ENCODE measurements around the gene FGGY.
"Not testable (repeated sequence)": the region's sequence is repeated elsewhere in the genome, so short reads cannot be mapped to it uniquely, and the experiment has no call there.

FGGY gene

DNA sequence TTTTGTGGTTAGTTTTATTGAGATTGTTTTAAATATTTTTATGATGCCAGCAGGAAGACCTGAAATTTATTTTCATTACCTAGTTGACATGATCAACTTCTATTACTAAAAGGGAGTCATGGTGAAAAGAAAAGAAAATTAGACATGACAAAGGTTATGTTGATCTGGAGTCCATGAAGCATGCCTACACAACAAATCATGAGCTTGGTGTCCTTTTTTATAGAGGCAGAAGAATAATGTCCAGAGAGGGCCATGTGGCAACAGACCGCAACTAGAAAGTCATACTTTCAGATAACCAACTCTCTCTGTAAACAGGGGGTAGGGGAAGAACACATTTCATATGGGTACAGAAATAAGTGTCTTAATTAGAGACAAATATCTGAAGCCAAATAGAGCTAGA, 342.4 kb downstream of the FGGY start:
- TF ChIP-seq, protein P1, sequence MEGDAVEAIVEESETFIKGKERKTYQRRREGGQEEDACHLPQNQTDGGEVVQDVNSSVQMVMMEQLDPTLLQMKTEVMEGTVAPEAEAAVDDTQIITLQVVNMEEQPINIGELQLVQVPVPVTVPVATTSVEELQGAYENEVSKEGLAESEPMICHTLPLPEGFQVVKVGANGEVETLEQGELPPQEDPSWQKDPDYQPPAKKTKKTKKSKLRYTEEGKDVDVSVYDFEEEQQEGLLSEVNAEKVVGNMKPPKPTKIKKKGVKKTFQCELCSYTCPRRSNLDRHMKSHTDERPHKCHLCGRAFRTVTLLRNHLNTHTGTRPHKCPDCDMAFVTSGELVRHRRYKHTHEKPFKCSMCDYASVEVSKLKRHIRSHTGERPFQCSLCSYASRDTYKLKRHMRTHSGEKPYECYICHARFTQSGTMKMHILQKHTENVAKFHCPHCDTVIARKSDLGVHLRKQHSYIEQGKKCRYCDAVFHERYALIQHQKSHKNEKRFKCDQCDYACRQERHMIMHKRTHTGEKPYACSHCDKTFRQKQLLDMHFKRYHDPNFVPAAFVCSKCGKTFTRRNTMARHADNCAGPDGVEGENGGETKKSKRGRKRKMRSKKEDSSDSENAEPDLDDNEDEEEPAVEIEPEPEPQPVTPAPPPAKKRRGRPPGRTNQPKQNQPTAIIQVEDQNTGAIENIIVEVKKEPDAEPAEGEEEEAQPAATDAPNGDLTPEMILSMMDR (IDR thresholded peaks at IDR 0.05; ENCODE audit: low read depth, low read length): no peak
- in situ Hi-C loops (cut with HindIII; ENCODE audit: low sequenced_read_pairs): no loop called here
- no peak overlapping the region for H3K4me3 ChIP-seq (ENCODE audit: low read depth, low read length)
- no peak for DNase-seq (ENCODE audit: low read depth, low spot score)

DNA sequence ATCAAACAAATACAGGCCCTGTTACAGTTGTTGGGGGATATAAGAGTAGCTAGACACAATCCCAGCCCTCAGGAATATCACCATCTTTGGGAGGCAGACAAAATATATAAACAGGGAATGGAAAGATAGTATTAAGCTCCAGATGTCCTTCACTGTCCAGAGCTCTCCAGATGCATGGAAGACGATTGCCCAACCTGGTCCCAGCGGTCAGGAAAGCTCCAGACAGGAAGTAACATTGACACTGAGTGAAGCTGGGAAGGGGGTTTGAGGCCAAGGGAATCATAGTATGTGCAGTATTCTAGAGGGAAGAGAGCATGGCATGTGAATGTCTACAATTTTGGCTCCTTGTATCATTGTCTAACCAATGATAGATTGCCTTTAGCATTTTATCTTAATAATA, 344.0 kb downstream of the FGGY start:
- in situ Hi-C loops (cut with HindIII; ENCODE audit: low sequenced_read_pairs): no loop called here
- H3K4me3 ChIP-seq (ENCODE audit: low read depth, low read length): no peak overlapping the region
- TF ChIP-seq, protein P1 (IDR thresholded peaks at IDR 0.05; ENCODE audit: low read depth, low read length): no peak
- no peak for DNase-seq (ENCODE audit: low read depth, low spot score)

DNA sequence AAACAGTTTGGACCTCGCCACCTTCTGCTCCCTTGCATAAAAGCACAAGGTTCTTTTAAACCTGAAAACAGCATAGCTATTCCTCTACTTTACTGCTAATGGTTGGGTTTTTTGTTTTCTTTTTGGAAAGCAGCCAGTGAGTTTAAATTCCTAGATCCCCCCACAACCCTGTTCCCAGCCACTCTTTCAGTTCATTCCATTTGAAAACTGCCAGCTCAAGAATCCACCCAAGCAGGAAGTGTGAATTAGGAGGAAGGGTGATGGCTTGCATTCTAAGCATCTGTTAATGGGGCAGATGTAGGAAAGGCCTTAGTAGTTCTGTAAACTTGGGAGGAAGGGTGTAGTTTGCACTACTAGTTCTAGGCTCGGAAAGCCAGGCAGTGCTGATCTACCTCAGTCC, 344.9 kb downstream of the FGGY start:
- in situ Hi-C loops (cut with HindIII; ENCODE audit: low sequenced_read_pairs): no loop called here
- peak; percentile 8 for DNase-seq (ENCODE audit: low read depth, low spot score)
- H3K4me3 ChIP-seq (ENCODE audit: low read depth, low read length): no peak overlapping the region
- TF ChIP-seq, protein P1 (IDR thresholded peaks at IDR 0.05; ENCODE audit: low read depth, low read length): no peak

DNA sequence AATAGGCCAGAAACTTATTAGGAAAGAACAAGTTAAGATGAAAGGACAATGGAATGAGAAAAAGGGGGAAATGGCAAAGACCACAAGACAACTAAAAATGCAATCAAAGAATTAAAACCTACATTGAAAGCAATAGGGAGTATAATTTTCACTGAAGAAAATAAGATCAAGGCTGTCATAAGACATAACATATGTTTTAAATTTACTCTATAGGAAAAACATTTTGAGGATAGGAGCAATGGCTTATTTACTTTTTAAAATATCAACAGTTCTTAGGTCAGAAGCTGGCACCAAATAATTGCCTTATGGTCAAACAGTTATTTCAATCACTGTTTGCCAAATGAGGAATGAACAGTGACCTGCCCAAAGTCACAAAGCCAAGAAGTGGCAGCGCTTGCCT, 346.6 kb downstream of the FGGY start:
- no peak for DNase-seq (ENCODE audit: low read depth, low spot score)
- in situ Hi-C loops (cut with HindIII; ENCODE audit: low sequenced_read_pairs): no loop called here
- TF ChIP-seq, protein P1 (IDR thresholded peaks at IDR 0.05; ENCODE audit: low read depth, low read length): no peak
- no peak overlapping the region for H3K4me3 ChIP-seq (ENCODE audit: low read depth, low read length)

DNA sequence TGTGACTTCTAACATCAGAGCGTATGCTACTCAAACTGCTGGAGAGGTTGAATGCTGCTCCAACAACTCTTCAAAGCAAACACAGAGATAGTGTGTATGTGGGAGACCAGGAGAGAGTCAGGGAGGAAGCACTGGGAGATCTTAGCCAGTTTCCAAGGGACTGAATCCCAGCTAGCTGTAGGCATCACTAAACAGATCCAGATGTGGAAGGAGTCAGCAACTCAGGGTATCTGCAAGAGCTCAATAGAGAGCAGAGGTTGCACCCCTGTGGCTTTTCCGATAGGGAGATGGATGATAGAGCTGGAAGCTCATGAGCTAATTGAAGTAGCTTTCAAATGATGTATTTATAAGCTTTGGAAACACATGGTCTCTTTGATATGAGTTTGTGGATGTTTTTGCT, 349.0 kb downstream of the FGGY start:
- in situ Hi-C loops (cut with HindIII; ENCODE audit: low sequenced_read_pairs): no loop called here
- TF ChIP-seq, protein P1 (IDR thresholded peaks at IDR 0.05; ENCODE audit: low read depth, low read length): no peak
- H3K4me3 ChIP-seq (ENCODE audit: low read depth, low read length): no peak overlapping the region
- peak; percentile 71 for DNase-seq (ENCODE audit: low read depth, low spot score)

DNA sequence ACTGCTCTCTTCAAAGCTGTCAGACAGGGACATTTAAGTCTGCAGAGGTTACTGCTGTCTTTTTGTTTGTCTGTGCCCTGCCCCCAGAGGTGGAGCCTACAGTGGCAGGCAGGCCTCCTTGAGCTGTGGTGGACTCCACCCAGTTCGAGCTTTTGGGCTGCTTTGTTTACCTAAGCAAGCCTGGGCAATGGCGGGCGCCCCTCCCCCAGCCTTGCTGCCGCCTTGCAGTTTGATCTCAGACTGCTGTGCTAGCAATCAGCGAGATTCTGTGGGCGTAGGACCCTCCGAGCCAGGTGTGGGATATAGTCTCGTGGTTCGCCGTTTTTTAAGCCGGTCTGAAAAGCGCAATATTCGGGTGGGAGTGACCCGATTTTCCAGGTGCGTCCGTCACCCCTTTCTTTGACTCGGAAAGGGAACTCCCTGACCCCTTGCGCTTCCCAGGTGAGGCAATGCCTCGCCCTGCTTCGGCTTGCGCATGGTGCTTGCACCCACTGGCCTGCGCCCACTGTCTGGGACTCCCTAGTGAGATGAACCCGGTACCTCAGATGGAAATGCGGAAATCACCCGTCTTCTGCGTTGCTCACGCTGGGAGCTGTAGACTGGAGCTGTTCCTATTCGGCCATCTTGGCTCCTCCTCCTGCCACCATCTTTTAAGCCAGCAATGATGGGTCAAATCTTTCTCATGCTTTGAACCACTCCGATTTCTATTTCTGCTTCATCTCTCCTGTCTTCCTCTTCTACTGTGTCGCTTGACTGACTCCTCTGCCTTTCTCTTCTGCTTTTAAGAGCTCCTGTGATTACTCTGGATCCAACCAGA, 356.5 kb downstream of the FGGY start:
- in situ Hi-C loops (cut with HindIII; ENCODE audit: low sequenced_read_pairs); DNase-seq (ENCODE audit: low read depth, low spot score); H3K4me3 ChIP-seq (ENCODE audit: low read depth, low read length): not testable (repeated sequence)

DNA sequence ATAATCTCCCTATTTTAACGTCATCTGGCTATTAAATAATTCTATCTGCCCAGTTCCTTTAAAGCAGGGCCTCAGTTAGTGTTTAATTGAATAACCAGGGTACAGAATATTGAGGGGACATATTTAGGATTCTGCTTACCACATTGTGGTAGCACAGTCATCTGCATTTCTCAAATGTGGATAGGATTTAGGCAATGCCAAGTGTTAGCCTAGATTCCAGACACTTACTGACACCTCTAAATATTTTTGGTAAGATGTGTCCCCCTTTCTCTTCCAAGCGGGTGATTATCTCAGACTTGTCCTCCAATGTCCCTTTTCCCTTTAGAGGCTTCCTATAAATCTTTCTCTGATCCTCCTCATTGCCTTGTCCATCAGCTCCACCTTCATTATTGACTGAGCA, 357.1 kb downstream of the FGGY start:
- in situ Hi-C loops (cut with HindIII; ENCODE audit: low sequenced_read_pairs): no loop called here
- TF ChIP-seq, protein P1 (IDR thresholded peaks at IDR 0.05; ENCODE audit: low read depth, low read length): no peak
- DNase-seq (ENCODE audit: low read depth, low spot score): no peak
- H3K4me3 ChIP-seq (ENCODE audit: low read depth, low read length): no peak overlapping the region
